Endometrium (tissue), 2 donors: ENCODE measurements around the gene SPTBN1.
"Not testable (repeated sequence)": the region's sequence is repeated elsewhere in the genome, so short reads cannot be mapped to it uniquely, and the experiment has no call there.

Experiments used
- FAIRE-seq: peaks from 2 replicates; lab custom pipeline; 2012; peaks lifted over from hg19 to GRCh38; lab: Jason Lieb, UNC
- donor health status: control.
- donor health status: control.

Gene SPTBN1

GRCh38 chr2:54529518-54529917, 73.4 kb downstream of the SPTBN1 start:
- not testable (repeated sequence) for FAIRE-seq

- FAIRE-seq = no peak
Observed at GRCh38 chr2:54529935-54530334, 73.8 kb downstream of the SPTBN1 start.

- no peak for FAIRE-seq
Observed at GRCh38 chr2:54531558-54531957, 75.4 kb downstream of the SPTBN1 start.

GRCh38 chr2:54534221-54534620, 78.1 kb downstream of the SPTBN1 start:
- no peak for FAIRE-seq

- FAIRE-seq = no peak
Observed at GRCh38 chr2:54534625-54535024, 78.5 kb downstream of the SPTBN1 start.

GRCh38 chr2:54535599-54536195, 79.6 kb downstream of the SPTBN1 start:
- no peak for FAIRE-seq

- no peak for FAIRE-seq
Observed at GRCh38 chr2:54536720-54537119, 80.6 kb downstream of the SPTBN1 start.

- FAIRE-seq = no peak
Observed at GRCh38 chr2:54538537-54538936, 82.4 kb downstream of the SPTBN1 start.

- no peak for FAIRE-seq
Observed at GRCh38 chr2:54539683-54540082, 83.6 kb downstream of the SPTBN1 start.

- no peak for FAIRE-seq
Observed at GRCh38 chr2:54540194-54540593, 84.1 kb downstream of the SPTBN1 start.

GRCh38 chr2:54541995-54542394, 85.9 kb downstream of the SPTBN1 start:
- FAIRE-seq = no peak

- no peak for FAIRE-seq
Observed at GRCh38 chr2:54543733-54544396, 87.7 kb downstream of the SPTBN1 start.

GRCh38 chr2:54545702-54546450, 89.7 kb downstream of the SPTBN1 start:
- no peak for FAIRE-seq

GRCh38 chr2:54546518-54546917, 90.4 kb downstream of the SPTBN1 start:
- FAIRE-seq = no peak

GRCh38 chr2:54546923-54547720, 91.0 kb downstream of the SPTBN1 start:
- FAIRE-seq = no peak

GRCh38 chr2:54549430-54549829, 93.3 kb downstream of the SPTBN1 start:
- FAIRE-seq = no peak

GRCh38 chr2:54549917-54550518, 93.9 kb downstream of the SPTBN1 start:
- FAIRE-seq = no peak

- FAIRE-seq = no peak
Observed at GRCh38 chr2:54550547-54550946, 94.4 kb downstream of the SPTBN1 start.

- FAIRE-seq = no peak
Observed at GRCh38 chr2:54551123-54551756, 95.1 kb downstream of the SPTBN1 start.

- no peak for FAIRE-seq
Observed at GRCh38 chr2:54553075-54553474, 96.9 kb downstream of the SPTBN1 start.

GRCh38 chr2:54553775-54554174, 97.6 kb downstream of the SPTBN1 start:
- FAIRE-seq = no peak
